DND-41 (cell line): ENCODE results near the gene HSD17B14.
A peak's percentile ranks its signal among the peaks of the same experiment; 100 is the strongest.

Experiments used
- ATAC-seq: fragments of 200-7000 bp; cut with Tn5 transposase; 3 replicates; pipeline ENCODE4 v1.9.1; 2021; ENCODE audit warnings: low read depth; ENCODE audit not compliant: insufficient read depth
- DNase-seq: peaks from one replicate; pipeline ENCODE4 v3.0.0-alpha.2; 2020
- H2AFZ ChIP-seq: 2 replicates; pipeline ENCODE4 v1.6.0; 2012; ENCODE audit warnings: low read depth, low read length
- H3K27ac ChIP-seq: 2 replicates; pipeline ENCODE4 v1.5.1; 2012; ENCODE audit warnings: low read length, inconsistent platforms
- H3K27me3 ChIP-seq: fragments of 200-600 bp; sonication (generic); 2 replicates; pipeline ENCODE4 v1.6.0; 2012; ENCODE audit warnings: low read length, mild to moderate bottlenecking, inconsistent platforms; ENCODE audit not compliant: insufficient read depth, poor library complexity
- H3K36me3 ChIP-seq: 2 replicates; pipeline ENCODE4 v1.5.1; 2012; ENCODE audit warnings: low read length, inconsistent platforms; ENCODE audit not compliant: insufficient read depth
- H3K4me1 ChIP-seq: 2 replicates; pipeline ENCODE4 v1.5.1; 2012; ENCODE audit warnings: mild to moderate bottlenecking, low read length; ENCODE audit not compliant: insufficient read depth
- H3K4me2 ChIP-seq: 2 replicates; pipeline ENCODE4 v1.6.0; 2012; ENCODE audit warnings: mild to moderate bottlenecking, moderate library complexity, low read length, inconsistent platforms; ENCODE audit not compliant: insufficient read depth
- H3K4me3 ChIP-seq, 2 experiments: fragments of 200-600 bp in 1 of 2; shearing (Covaris generic) in 1 of 2; 2 replicates each; pipeline ENCODE4 v1.5.1; 2012 to 2016; ENCODE audit warnings: inconsistent platforms in 2 of 2, low read length in 2 of 2, mild to moderate bottlenecking in 2 of 2, low read depth in 1 of 2, moderate library complexity in 1 of 2
- H3K79me2 ChIP-seq: 2 replicates; pipeline ENCODE4 v1.6.0; 2012; ENCODE audit warnings: low read length, inconsistent platforms; ENCODE audit not compliant: insufficient read depth
- H3K9ac ChIP-seq: 2 replicates; pipeline ENCODE4 v1.6.0; 2012; ENCODE audit warnings: low read depth, mild to moderate bottlenecking, inconsistent platforms, low read length, moderate library complexity
- H3K9me3 ChIP-seq: 2 replicates; pipeline ENCODE4 v1.5.1; 2012; ENCODE audit warnings: low read length, moderate library complexity, mild to moderate bottlenecking, inconsistent platforms; ENCODE audit not compliant: insufficient read depth, severe bottlenecking
- H4K20me1 ChIP-seq: 2 replicates; pipeline ENCODE4 v1.6.0; 2012; ENCODE audit warnings: low read length; ENCODE audit not compliant: insufficient read depth
- EZH2 ChIP-seq: IDR thresholded peaks from 3 replicates; pipeline ENCODE4 v1.6.1; 2012; ENCODE audit warnings: borderline replicate concordance, low read depth, mild to moderate bottlenecking, moderate library complexity, low read length, inconsistent platforms; ENCODE audit not compliant: severe bottlenecking
- TF ChIP-seq, protein P1 (sequence below): IDR thresholded peaks from 2 replicates; pipeline ENCODE4 v1.5.1; 2012; ENCODE audit warnings: borderline replicate concordance, low read length, moderate library complexity, mild to moderate bottlenecking; ENCODE audit not compliant: poor library complexity, severe bottlenecking; ENCODE audit errors: extremely low read depth

Gene HSD17B14

DNA sequence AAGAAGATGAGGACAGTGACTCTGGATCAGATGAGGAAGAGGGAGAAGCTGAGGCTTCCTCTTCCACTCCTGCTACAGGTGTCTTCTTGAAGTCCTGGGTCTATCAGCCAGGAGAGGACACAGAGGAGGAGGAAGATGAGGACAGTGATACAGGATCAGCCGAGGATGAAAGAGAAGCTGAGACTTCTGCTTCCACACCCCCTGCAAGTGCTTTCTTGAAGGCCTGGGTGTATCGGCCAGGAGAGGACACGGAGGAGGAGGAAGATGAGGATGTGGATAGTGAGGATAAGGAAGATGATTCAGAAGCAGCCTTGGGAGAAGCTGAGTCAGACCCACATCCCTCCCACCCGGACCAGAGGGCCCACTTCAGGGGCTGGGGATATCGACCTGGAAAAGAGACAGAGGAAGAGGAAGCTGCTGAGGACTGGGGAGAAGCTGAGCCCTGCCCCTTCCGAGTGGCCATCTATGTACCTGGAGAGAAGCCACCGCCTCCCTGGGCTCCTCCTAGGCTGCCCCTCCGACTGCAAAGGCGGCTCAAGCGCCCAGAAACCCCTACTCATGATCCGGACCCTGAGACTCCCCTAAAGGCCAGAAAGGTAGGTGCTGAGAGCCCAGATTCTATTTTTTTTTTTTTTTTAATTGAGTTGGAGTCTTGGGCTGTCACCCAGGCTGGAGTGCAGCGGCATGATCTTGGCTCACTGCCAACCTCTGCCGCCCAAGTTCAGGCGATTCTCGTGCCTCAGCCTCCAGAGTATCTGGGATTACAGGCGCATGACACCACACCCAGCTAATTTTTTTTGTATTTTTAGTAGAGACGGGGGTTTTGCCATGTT, 38.2 kb upstream of the HSD17B14 start:
- peak overlapping the region in 1 of 2 experiments; percentile 31; a peak in 2 of 4 replicates for H3K4me3 ChIP-seq
- DNase-seq, result no peak

DNA sequence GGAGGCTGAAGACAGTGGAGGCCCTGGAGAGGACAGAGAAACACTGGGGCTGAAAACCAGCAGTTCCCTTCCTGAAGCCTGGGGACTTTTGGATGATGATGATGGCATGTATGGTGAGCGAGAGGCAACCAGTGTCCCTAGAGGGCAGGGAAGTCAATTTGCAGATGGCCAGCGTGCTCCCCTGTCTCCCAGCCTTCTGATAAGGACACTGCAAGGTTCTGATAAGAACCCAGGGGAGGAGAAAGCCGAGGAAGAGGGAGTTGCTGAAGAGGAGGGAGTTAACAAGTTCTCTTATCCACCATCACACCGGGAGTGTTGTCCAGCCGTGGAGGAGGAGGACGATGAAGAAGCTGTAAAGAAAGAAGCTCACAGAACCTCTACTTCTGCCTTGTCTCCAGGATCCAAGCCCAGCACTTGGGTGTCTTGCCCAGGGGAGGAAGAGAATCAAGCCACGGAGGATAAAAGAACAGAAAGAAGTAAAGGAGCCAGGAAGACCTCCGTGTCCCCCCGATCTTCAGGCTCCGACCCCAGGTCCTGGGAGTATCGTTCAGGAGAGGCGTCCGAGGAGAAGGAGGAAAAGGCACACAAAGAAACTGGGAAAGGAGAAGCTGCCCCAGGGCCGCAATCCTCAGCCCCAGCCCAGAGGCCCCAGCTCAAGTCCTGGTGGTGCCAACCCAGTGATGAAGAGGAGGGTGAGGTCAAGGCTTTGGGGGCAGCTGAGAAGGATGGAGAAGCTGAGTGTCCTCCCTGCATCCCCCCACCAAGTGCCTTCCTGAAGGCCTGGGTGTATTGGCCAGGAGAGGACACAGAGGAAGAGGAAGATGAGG, 37.4 kb upstream of the HSD17B14 start:
- H3K36me3 ChIP-seq, result peaks cover 34% of the 10 kb centered on the region
- DNase-seq, result no peak
- H3K4me2 ChIP-seq, result peak overlapping the region; percentile 84
- H3K27me3 ChIP-seq, result no peaks in the 10 kb centered on the region
- no peak overlapping the region for H2AFZ ChIP-seq
- peak overlapping the region; percentile 90 for H3K27ac ChIP-seq
- H3K9me3 ChIP-seq, result no peaks in the 10 kb centered on the region
- H3K9ac ChIP-seq, result peak overlapping the region; percentile 89
- peaks cover 36% of the 10 kb centered on the region for H3K4me1 ChIP-seq
- ATAC-seq, result no peak
- peaks cover 12% of the 10 kb centered on the region; the same call in 1 of the 2 replicates for H4K20me1 ChIP-seq
- TF ChIP-seq, protein P1, sequence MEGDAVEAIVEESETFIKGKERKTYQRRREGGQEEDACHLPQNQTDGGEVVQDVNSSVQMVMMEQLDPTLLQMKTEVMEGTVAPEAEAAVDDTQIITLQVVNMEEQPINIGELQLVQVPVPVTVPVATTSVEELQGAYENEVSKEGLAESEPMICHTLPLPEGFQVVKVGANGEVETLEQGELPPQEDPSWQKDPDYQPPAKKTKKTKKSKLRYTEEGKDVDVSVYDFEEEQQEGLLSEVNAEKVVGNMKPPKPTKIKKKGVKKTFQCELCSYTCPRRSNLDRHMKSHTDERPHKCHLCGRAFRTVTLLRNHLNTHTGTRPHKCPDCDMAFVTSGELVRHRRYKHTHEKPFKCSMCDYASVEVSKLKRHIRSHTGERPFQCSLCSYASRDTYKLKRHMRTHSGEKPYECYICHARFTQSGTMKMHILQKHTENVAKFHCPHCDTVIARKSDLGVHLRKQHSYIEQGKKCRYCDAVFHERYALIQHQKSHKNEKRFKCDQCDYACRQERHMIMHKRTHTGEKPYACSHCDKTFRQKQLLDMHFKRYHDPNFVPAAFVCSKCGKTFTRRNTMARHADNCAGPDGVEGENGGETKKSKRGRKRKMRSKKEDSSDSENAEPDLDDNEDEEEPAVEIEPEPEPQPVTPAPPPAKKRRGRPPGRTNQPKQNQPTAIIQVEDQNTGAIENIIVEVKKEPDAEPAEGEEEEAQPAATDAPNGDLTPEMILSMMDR, result no peak
- TF ChIP-seq EZH2, result no peak
- H3K79me2 ChIP-seq, result peaks cover 24% of the 10 kb centered on the region
- peak overlapping the region; percentile 74 to 82; a peak in 3 of 4 replicates for H3K4me3 ChIP-seq

More for the DNA sequence above, 38.2 kb upstream of the HSD17B14 start:
- Histone ChIP-seq H3K4me1 (peaks cover 36% of the 10 kb centered on the region), H3K27ac (peak overlapping the region; percentile 59), H2AFZ (no peak overlapping the region), H3K36me3 (peaks cover 34% of the 10 kb centered on the region), H4K20me1 (peaks cover 12% of the 10 kb centered on the region; the same call in 1 of the 2 replicates), H3K4me2 (peak overlapping the region; percentile 84), H3K79me2 (peaks cover 24% of the 10 kb centered on the region), H3K9ac (peak overlapping the region; percentile 32; the same call in 1 of the 2 replicates), H3K9me3 (no peaks in the 10 kb centered on the region), H3K27me3 (no peaks in the 10 kb centered on the region)
- TF ChIP-seq, protein P1, result no peak
- no peak for TF ChIP-seq EZH2
- no peak for ATAC-seq

DNA sequence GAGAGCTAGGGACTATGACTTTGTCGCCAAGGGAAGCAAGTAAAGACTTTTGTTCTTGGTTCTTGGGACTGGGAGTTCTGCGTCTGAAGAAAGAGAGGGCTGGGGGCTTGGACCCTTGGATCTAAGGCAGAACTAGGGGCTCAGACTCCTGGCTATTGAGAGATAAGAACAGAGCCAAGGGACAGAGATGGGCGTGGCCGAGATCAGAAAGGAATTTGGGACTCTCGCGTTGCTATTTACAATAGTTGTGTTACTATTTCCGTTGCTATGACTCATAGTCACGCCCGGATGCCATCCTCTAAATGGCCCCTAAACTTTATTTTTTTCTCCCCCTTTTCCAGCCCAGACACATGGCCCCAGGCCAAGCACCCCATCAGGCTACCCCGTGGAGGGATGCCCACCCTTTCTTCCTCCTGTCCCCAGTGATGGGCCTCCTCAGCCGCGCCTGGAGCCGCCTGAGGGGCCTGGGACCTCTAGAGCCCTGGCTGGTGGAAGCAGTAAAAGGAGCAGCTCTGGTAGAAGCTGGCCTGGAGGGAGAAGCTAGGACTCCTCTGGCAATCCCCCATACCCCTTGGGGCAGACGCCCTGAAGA, 36.7 kb upstream of the HSD17B14 start:
- TF ChIP-seq EZH2, result no peak
- TF ChIP-seq, protein P1, result no peak
- ATAC-seq (peak; percentile 70), DNase-seq (peak; percentile 77)
- Histone ChIP-seq H3K4me3 (peak overlapping the region; percentile 74 to 82), H3K4me1 (peaks cover 36% of the 10 kb centered on the region), H3K9me3 (no peaks in the 10 kb centered on the region), H3K4me2 (peak overlapping the region; percentile 84), H3K27ac (peak overlapping the region; percentile 90), H2AFZ (peak overlapping the region; percentile 85), H3K27me3 (peaks cover 2% of the 10 kb centered on the region), H3K79me2 (peaks cover 24% of the 10 kb centered on the region), H3K36me3 (peaks cover 34% of the 10 kb centered on the region), H4K20me1 (peaks cover 12% of the 10 kb centered on the region; the same call in 1 of the 2 replicates), H3K9ac (peak overlapping the region; percentile 89)
